AG09319 (cell line): ENCODE data around the gene HOXB2.

Experiments
- DNase-seq: peaks from one replicate; pipeline ENCODE4 v3.0.0-alpha.2; 2010; ENCODE audit warnings: low read depth; ENCODE audit errors: extremely low read depth
- TF ChIP-seq, protein P1 (sequence below): IDR thresholded peaks from 2 replicates; pipeline ENCODE4 v1.5.1; 2011; ENCODE audit warnings: low read depth, mild to moderate bottlenecking, inconsistent platforms, low read length, moderate library complexity

Gene HOXB2

DNA sequence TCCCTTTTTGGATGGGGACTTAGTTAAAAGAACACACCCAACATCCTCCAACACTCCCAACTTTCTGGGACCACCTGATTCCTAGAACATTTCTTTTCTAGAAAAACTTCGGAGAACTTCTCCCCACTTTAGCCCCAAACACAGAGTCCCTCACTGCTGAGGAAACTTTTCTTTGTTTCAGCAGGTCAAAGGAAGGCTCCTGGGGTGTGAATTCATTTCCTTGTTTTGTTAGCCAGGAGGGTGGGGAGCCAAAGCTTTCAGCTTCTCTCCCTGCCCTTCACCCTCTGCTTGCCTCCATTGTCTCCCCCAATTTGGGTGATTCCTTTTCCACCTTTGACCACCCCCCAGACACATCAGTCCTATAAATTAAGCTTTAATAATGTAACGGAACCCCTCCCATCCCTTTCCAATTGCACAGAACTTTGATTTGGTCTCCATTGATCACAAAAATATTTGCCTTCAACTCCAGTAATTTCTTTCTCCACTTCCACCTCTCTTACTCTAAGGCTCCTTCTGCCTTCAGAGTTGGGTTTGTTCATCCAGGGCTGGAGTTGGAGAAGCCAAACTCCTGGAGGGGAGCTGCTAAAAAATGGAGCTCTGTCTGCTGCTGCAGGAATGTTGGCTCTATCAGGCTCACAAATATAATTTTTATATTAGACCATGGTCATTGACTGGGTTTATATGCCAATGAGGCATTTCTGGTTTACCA, 22.9 kb upstream of the HOXB2 start:
- DNase-seq, result no peak
- TF ChIP-seq, protein P1, sequence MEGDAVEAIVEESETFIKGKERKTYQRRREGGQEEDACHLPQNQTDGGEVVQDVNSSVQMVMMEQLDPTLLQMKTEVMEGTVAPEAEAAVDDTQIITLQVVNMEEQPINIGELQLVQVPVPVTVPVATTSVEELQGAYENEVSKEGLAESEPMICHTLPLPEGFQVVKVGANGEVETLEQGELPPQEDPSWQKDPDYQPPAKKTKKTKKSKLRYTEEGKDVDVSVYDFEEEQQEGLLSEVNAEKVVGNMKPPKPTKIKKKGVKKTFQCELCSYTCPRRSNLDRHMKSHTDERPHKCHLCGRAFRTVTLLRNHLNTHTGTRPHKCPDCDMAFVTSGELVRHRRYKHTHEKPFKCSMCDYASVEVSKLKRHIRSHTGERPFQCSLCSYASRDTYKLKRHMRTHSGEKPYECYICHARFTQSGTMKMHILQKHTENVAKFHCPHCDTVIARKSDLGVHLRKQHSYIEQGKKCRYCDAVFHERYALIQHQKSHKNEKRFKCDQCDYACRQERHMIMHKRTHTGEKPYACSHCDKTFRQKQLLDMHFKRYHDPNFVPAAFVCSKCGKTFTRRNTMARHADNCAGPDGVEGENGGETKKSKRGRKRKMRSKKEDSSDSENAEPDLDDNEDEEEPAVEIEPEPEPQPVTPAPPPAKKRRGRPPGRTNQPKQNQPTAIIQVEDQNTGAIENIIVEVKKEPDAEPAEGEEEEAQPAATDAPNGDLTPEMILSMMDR, result no peak

GRCh38 chr17:48567209-48567608, 22.3 kb upstream of the HOXB2 start:
- TF ChIP-seq, protein P1, result no peak
- DNase-seq, result no peak

DNA sequence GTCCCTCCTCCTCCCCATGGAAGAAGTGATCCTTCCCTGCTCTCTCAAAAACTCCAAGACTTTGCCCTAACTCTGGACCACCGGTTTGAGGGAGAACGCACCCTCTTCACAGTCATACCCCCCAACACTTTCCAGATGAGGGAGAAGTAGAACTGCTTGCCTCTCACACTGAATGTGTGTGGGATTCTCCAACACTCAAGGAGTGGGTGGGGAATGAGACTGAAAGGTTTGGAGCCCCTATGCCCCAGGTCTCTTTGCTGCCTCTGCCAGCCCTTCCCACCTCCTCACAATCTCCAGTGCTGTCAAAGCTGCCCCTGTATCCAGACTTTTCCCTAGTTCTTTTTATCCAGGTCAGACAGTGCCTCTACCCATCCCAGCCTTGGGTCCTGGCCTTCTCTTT, 21.8 kb upstream of the HOXB2 start:
- TF ChIP-seq, protein P1, result no peak
- no peak for DNase-seq

DNA sequence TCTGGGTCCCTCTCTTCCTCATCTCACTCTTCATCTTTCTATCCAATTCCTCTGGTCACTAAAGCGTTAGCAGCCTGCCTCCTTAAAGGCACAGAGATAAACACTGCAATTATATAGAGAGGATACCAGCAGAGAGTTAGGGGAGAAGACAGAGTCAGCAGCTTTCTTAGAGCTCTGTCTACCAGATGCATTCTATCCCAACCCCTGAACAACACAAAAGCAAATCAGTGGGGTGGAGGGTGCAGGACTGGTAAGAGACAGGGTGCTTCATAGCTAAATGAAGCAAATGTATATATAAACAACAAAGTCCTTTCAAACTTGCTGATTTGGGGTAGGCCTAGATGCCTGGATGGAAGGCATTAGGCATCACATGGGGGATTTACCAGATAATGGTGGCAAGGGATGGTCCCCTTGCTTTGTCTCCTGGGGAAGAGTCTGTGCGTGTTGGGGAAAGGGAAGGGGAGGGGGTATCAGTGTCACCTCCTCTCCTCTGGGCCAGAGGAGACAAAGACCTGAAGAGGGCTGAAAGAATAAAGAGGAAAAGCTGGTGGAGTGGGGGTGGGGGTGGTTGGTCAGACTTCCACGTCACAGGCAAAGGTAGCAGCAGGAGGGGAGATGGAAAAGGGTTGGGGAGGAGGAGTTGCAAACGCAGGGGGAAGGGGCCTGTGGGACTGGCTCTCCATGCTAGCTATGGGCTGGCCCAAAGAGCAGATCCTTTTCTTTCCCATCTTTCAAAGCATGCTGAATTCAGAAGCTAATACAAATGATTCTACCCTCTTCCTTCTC, 21.2 kb upstream of the HOXB2 start:
- DNase-seq, result no peak
- TF ChIP-seq, protein P1, result no peak

DNA sequence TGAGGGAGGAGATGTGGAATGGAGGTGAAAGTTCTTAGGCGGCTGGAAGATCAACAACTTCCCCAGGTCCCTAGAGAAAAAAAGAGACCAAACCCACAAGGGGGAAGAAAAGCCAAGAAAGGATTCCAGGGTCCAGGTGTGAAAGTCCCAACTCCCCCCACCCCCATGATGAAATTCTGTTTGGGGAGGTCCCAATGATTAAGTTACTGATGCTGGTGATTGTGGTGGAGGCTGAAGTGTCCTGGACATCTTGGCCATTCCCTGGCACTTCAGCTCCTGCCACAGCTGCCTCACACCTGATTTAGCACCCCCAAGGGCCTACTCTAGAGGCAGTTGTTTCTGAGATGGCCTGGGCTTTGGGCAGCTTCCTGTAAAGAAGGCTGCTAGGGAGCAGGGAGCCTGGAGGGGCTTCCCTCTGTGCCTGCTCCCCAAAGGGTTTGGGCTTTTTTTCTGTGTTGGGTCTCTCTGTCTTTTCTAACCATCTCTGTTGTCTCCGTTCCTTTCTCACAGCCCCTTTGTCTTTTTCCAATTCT, 20.2 kb upstream of the HOXB2 start:
- no peak for DNase-seq
- TF ChIP-seq, protein P1, result no peak

DNA sequence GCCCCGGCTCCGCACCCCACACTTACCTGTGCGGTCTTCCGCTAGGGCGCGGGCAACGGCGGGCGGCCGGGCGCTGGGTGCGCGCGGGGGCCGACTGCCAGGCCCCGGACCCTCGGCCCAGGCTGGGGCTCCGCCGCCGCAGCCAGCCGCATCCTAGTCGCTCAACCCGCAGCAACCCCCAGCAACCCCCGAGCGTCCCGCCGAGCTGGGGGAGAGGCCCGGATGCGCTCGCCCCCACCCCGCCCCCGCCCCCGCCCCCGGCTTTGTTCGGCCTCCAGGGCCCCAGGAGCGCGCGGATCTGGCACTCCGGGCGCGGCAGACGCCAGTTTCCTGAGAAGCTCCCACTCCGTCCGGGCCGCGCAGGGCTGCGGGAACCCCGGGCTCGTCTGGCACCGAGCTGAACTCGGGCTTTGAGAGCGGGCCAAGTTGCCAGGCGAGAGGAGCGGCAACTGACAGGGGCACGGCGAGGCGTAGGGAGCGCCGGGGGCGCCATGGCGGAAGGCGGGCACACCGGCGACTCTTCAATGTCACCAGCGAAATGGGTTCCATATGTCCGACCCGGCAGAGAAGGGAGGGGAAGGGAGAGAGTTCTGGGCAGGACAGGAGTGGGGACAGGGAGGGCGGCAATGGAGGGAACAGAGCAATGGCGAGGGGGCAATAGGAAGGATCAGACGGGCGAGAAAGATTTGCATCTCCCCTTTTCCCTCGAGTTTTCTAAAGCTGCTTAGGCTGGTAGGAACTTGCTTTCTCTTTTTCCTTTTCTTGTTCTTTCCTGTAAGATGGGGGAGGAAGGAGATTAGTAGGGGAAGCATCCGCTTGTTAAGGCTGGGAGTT, 19.5 kb upstream of the HOXB2 start:
- TF ChIP-seq, protein P1, result no peak
- DNase-seq, result no peak
